Fibroblast of skin of right biceps (primary cell): ENCODE data around the gene SNX18.
"Not testable (repeated sequence)": the region's sequence is repeated elsewhere in the genome, so short reads cannot be mapped to it uniquely, and the experiment has no call there.

ENCODE experiments used
- DNase-seq: peaks from one replicate; pipeline ENCODE4 v3.0.0-alpha.2; 2013

The SNX18 gene

DNA sequence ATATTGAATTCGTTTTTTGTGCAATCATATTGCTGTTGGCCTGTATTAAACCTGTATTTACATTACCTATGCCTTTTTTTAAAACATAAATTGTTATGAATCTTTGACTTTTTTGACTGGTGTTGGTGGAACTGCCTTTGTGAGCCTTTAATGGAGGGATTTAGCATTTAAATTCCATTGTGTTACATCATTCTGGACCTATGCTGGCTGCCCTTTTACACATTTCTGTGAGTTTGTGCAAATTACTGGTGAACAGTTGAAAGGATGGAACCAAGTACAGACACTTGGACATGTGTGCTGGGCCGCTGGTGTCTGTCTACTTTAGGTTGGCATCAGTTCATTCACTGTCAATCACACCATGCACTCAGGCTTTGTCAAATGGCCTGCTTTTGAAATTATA, 3.4 kb downstream of the SNX18 start:
- peak; percentile 47 for DNase-seq

DNA sequence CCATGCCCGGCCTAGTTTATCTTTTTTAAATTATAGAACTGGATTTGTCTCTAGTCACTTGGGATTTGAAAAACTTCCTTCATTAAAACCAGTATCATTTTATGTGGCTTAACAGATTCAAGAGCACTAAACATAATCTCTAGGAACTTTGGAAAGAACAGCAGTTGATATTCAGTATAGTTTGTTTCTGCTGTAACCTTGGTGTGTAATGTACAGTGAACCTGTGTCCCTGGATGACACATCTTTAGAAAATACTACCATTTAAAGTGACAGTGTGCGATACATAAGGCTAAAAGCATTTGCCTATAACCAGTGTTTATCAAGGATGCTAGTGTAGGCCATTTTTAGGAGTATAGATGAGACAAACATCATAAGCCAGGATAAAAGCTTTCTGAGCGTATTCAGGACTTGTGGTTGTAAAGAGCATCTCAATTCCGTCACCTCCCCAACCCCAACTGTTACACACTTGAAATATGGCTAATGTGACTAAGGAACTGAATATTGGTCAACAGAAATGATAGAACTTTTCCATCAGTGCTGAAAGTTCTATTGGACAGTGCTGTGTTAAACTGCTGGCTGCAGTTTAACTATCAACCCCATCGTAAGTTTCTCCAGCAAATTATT, 4.4 kb downstream of the SNX18 start:
- DNase-seq = peak; percentile 19

DNA sequence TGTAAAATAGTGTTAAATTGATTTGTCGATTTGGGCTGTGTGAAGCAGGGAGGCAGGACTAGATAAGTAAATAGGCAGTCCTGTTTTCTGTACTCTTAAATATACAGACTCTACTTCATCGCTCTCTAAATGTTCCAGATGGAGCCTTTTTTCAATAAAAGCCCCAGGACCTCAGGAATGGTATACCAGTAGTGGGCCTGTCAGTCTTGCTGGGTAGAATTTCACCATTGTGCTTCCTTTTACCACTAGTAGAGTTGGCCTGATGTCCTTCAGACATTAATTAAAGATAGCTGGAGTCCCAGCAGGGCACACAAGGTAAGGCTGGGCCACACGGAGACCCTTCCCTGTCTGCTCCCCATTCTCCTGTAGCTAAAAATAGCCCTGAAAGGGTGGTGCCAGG, 6.0 kb downstream of the SNX18 start:
- DNase-seq = no peak

DNA sequence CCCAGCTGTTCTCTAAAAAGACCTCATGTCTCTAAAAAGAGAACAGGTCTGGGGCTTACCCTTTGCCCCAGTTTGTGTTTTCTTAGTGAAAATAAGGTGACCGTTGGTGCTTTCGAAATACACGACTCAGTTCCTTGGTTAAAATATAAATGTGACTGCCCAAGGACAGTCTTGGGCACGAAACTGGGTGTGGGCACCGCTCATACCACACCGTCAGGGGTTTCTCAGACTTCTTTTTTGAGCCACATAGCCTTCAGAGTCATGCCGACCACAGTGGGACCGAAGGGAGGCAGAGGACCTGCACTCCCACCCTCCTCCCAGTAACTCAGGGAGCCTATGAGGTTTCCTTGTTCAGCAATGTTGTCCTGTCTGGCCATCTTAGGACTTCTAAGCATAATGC, 6.5 kb downstream of the SNX18 start:
- no peak for DNase-seq

DNA sequence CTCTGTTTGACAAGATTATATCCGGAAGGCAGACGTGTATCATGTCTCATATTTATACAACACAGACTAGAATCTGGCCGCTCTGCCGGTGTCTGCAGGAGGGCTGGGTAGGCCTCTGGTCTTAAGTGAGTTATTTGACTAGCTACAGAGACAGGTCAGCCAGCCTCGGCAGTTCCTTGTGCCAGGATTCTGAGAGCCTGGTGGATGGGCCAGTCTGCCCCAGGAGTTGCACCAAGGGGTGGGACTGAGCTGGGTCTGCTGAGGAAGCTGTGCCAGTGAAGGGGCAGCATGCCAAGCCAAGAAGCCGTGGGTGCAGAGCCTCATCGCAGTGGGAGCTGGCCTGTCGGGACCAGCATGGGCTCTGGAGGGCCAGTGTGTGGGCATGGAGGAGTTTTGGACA, 7.1 kb downstream of the SNX18 start:
- no peak for DNase-seq

DNA sequence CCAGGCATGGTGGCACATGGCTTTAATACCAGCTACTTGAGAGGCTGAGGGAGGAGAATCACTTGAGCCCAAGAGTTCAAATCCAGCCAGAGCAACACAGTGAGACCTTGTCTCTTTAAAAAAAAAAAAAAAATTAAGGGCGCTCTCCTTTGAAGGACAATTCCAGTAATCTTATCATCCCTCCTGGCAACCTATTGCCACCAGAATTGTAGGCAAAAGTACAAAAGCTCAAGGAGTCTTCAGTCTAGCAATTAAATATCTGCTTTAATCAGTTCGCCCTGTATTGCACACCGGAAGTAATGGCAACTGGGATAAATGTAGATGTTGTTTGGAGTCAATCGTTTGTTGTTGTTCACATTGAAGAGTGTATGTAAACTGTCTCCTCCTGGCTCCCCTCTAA, 7.7 kb downstream of the SNX18 start:
- DNase-seq = no peak

DNA sequence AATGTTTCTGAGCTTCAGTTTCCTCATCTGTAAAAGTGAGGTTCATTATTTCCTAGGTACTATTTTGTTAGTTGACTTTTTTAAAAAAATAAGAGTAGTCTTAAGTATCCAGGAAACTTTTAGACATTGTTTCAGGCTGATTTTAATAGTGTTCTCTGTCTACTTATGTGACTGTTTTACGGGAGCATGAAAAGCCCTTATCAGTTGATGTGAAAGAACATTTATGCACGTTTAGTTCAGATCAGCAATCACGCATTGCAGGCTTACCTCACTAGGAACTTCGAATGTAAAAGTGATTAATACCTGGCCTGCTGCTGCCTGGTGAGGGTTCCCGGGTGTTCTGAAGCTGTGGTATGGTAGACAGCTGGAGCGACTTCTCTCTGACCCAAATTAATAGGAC, 8.1 kb downstream of the SNX18 start:
- no peak for DNase-seq

DNA sequence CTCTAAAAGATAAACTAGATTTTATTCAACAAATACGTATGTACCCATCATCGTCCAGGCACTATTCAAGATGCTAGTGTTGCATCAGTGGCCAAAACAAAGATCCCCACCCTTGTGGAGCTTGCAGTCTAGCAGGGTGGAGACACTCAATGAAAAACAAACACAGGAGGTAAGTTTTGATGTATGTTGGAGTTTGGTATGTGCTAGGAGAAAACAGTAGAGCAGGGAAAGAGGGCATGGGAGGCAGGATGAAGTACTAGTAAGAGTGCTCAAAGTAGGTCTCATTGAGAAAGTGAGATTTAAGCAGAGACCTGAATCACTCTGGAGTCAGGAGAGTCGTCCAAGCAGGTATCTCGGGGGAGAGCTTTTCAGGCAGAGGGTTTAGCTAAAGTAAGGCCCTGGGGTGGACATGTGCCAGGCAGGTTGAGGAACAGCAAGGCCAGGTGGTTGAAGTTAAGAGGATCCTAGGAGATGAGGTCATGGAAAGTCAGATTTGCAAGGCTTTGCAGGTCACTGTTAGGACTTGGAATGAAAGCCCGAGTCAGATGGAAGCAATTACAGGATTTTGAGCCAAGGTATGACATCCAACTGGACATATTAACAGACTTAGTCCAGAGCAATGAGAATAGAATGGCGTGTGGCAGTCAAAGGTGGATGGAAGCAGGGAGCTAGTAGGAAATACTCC, 9.2 kb downstream of the SNX18 start:
- no peak for DNase-seq

DNA sequence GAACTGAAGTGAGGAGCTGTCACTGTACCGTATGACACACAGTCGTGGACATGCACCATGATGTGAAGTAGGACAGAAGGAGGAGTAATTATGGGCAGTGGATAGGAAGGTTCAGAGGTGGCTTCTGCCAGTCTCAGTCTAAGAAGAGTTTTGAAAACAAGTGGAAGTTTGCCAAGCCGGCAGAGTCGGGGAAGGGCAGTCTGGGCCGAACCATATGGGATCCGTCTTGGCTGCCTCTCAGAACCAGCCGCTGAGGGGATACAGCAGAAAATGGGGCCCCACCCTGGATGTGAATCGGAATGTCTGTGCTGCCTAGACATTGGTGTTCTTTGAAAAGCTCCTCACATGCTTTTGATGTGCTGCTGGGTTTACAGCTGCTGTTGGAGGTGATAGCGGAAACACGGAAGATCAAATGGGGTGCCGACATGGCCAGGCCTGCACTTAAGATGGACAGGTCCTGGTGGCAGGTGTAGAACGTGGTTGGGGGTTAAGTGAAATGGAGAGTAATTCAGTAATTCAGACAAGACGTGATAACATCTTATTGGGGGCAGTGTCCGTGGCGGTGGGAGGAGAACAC, 11.2 kb downstream of the SNX18 start:
- DNase-seq = no peak

DNA sequence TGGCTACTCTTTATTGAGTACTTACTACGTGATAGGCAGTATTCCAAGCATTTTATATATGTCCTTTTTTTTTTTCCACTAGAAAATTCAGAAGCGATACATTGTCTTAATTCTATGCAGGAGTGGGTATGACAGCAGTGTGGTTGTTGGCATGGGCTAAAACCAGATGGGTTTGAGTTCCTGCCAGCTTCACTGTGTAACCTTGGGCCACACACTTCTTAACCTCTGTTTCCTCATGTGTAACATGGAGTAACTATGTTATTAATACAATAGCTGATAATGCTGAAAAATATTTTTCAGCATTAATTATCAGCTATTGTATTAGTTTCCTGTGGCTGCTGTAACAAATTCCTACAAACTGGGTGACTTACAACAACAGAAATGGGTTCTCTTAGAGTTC, 12.0 kb downstream of the SNX18 start:
- no peak for DNase-seq

DNA sequence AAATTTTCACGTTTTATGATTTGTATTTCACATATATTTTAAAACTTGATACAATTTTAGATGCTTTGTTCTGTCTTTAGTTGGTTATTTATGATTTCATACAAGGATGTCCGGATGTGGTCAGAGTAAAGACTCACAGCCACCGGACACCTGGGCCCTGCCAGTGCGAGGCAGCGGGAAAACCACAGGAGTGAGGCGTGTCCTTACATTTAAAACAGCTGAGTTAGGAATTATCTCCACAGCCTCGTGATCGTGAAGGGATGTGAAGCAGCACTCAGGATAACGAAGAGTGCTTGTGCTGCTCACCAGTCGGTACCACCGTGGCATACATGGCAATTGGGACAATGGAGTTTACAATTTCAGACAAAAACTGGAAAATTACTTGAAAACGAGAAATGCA, 14.0 kb downstream of the SNX18 start:
- peak; percentile 11 for DNase-seq

DNA sequence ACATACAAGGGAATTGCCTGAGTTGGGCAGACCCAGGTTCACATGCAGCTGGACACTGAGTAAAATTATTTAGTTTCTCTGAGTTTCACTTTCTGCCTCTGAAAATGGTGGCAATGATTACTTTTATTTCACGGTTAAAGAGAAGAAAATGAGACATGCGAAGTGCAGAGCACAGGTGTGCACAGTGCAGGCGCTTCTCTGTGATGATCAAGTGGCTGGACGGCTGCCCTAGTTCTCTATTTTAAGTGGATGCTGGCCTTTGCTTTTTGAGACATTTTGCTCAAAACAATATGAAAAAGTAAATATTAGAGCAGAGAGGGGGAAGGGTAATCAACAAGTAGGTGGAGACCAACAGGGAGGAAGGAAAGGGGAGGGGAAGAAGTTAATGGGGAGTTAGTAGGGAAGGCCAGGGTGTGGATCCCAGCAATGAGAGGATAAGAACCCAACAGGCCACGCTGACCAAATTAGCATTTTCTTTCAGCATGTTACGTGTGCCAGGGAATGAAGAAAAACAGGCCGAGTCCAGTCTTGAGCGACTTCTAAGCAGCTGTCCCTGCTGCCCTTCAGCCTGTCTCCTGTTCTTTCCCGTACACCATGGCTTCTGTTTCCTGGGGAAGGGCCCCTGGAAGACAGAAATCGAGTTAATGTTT, 16.1 kb downstream of the SNX18 start:
- no peak for DNase-seq

DNA sequence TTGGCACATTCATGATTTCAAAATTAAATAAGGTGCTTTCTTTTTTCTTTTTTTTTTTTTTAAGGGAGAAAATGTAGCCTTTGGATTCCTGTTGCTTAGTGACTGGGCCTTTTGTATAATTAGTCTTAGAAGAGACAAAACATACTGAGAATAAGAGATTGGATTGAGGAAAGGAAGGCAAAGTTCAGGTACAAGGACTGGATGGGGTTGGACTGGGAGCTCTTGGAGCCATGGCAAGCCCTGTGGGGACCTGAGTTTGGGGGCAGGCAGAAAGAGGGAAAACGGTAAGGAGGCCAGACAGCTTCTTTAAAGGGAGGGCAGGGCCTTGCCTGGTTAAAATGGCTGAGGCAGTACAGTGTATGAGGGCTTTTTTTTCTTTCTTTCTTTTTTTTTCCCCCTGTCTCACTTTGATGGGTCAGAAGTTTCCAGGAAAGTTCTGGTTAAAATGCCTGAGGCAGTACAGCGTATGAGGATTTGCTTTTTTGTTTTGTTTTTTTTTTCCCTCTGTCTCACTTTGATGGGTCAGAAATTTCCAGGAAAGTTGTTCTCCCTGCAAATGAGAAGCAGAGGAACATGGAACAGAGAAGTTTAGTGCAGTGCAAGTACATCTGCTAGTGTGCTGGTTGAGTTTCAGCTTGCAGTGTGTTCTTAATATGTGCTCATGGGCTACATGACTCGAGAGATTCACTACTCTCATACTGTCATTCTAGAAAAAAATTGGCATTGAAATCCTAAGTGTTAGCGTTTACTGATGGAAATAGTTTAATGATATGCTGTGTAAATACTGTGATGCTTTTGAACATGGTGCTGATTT, 16.8 kb downstream of the SNX18 start:
- no peak for DNase-seq

DNA sequence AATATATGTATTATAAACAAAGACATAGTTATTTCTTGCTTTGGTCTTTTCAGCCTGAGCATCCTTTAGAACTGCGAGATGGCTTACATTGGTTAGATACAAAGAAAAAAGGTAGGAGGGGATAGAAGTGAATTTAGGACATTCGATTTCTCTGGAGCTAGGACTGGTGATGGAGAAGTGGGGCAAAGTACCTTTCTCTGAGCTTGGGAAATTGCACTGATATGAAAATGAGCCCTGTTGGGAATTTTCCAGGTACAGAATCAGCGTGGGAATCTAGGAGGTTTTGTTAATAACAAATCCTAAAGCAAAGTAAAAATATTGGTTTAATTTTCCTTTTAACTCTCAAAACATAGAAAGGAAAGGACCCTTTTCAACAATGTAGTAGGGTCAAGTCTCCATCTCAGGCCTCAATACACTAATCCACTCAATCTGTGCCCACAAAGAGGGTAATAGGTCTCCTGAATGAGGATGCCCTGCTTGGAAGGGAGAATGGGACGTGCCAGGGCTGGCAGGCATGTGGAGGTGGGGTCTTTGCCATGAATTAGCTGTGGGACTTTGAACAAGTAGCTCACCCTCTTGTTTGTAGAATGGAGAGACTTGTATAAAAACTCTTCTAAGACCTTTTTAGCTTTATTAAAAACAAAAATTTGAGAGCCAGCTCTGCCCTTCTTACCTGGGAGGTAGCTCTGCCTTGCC, 17.7 kb downstream of the SNX18 start:
- DNase-seq = no peak

DNA sequence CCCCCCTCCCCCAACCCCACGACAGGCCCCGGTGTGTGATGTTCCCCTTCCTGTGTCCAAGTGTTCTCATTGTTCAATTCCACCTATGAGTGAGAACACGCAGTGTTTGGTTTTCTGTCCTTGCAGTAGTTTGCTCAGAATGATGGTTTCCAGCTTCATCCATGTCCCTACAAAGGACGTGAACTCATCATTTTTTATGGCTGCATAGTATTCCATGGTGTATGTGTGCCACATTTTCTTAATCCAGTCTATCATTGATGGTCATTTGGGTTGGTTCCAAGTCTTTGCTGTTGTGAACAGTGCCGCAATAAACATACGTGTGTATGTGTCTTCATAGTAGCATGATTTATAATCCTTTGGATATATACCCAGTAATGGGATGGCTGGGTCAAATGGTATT, 18.8 kb downstream of the SNX18 start:
- not testable (repeated sequence) for DNase-seq

DNA sequence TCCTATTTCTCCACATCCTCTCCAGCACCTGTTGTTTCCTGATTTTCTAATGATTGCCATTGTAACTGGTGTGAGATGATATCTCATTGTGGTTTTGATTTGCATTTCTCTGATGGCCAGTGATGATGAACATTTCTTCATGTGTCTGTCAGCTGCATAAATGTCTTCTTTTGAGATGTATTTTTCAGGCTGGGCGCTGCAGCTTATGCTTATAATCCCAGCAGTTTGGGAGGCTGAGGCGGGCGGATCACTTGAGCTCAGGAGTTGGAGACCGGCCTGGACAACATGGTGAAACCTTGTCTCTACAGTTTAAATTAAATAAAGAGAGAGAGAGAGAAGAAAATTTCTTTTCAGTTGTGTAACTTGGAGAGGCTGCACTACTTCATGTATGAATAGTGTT, 19.3 kb downstream of the SNX18 start:
- not testable (repeated sequence) for DNase-seq

DNA sequence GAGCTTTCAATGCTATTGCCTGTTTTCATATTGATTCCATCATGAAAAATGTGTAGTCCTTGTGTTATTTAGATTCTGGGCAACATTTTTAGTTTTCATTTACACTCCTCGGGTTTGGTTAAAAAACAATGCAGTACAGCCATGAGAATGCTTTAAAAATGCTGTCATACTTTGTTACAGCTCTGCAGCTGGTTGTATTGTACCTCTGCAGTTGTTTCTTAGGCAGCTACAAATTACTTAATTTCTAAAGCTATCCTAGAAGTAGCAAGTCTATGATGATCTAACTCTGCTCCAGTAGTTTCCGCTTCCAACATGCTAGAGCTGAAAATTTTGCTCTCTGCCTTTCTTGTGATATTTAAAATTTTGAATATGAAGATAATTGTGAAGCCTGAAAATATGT, 20.2 kb downstream of the SNX18 start:
- DNase-seq = peak; percentile 9

DNA sequence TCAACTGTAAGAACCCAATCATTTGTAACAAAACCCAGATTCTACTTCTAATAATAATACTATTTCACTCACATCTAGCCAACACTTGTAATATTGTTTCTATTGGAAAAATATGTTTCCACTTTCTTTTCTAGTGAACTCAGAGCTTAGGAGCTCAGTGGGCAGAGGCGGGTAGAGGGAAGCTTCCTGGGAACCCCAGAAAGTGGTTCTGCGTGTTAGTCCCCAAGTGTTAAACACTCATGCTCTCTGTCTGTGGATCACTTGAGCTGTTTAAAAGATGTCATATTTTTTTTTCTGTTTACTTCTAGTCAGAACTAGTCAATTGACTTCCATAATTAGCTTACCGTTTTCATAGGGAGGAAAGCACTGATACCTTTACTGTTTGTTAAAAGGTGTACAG, 20.6 kb downstream of the SNX18 start:
- no peak for DNase-seq

DNA sequence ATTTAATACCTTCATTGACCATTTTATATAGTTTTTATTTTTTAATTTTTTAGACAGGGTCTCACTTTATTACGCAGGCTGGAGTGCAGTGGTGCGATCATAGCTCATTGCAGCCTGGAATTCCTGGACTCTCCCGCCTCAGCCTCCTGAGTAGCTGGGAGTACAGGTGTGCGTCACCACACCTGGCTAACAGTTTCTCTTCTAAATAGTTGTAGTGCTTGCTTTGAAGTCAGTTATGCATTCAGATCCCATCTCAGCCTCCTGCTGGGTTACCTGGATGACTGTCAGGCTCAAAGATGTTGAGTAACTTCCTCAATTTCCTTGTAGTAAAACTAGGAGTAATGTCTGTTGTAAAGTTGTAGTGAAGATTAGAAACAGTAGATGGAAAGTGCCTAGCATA, 21.4 kb downstream of the SNX18 start:
- no peak for DNase-seq

DNA sequence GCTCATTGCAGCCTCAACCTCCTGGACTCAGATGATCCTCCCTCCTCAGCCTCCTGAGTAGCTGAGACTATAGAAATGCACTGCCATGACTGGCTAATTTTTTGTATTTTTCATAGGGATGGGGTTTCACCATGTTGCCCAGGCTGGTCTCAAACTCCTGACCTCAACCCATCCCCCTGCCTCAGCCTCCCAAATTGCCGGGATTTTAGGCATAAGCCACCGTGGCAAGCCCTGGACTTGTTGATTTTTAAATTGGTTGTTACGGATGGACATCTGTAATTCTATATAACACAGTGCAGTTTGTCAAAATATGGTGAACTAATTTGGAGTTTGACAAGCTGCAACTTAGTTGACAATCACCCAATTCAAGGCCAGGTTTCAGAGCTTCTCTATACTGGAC, 22.7 kb downstream of the SNX18 start:
- no peak for DNase-seq

DNA sequence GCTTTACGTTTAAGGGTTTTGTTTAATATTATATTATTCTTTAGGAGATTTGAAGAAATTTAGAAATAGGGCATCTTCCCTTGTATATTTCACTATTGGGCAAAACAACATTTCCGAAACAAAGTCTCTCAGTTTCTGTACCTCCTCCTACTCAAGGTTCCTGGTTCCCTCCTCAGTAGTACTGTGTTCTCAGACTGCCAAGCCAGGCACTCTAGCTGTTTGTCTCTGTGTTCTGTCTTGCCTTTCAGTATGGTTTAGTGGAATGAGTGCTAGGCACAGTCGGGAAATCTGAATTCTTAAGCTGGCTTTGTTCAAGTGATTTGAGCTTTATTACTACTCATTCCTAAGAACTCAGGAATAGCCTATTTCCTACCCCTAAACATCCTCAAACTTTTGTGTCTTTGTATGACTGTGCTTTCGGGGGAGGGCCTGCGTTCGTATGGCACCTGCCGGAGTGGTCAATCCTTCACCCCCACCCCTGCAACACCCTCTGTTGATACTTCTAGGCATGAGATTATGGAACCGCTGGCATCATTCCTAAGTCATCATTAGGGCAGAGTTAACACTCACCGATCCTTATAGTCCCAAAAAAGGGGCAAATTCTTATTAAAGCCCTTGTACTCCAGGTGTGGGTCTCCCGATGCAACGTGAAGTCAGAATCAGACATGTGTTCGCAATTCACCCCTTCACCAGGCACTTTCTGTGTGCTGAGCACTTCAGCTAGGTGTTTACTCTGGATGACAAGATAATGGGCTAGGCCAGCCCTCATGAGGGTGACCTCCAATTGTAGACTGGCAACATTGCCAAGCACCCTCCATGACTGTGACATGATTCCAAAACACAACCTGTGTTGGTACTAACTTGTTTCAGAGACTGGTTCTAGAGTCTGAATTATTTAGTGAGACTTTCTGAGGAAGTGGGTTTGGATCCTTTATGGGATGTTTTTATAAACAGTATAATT, 24.5 kb downstream of the SNX18 start:
- DNase-seq = no peak
